GM12873 (cell line): ENCODE results near the gene PTTG1IP2.

Experiments used
- CTCF ChIP-seq: IDR thresholded peaks from 2 replicates; pipeline ENCODE4 v1.5.1; 2012; ENCODE audit warnings: low read depth, mild to moderate bottlenecking, moderate library complexity, low read length, control low read depth; ENCODE audit not compliant: insufficient read depth; ENCODE audit errors: missing control alignments

Gene PTTG1IP2

GRCh38 chr7:90469554-90469953, at the start of gene PTTG1IP2:
TSS of gene PTTG1IP2 (plus strand) at chr7:90469639. CDS start at chr7:90469787, 148 bp downstream.
- no peak for TF ChIP-seq CTCF

GRCh38 chr7:90421651-90422050, 47.8 kb upstream of the PTTG1IP2 start:
- TF ChIP-seq CTCF: no peak

- TF ChIP-seq CTCF: no peak
These were observed 44.7 kb upstream of the PTTG1IP2 start for GRCh38 chr7:90424720-90425119.

- TF ChIP-seq CTCF: no peak
These were observed 44.1 kb upstream of the PTTG1IP2 start for GRCh38 chr7:90425376-90425775.

GRCh38 chr7:90430614-90431460, 38.6 kb upstream of the PTTG1IP2 start:
- TF ChIP-seq CTCF: no peak

- TF ChIP-seq CTCF: no peak
These were observed 36.7 kb upstream of the PTTG1IP2 start for GRCh38 chr7:90432752-90433151.

- TF ChIP-seq CTCF: no peak
These were observed 36.2 kb upstream of the PTTG1IP2 start for GRCh38 chr7:90433221-90433620.
